Epidermal melanocyte (primary cell): ENCODE measurements around the gene SCMH1.
"Not testable (repeated sequence)": the region's sequence is repeated elsewhere in the genome, so short reads cannot be mapped to it uniquely, and the experiment has no call there.

Source experiments
- DNase-seq: peaks from one replicate; pipeline ENCODE4 v3.0.0; 2011; ENCODE audit warnings: low spot score; ENCODE audit not compliant: insufficient read length

SCMH1 gene

GRCh38 chr1:41158147-41158875 lies 83.8 kb downstream of the SCMH1 start:
- DNase-seq, result no peak

- DNase-seq, result no peak
Measured at GRCh38 chr1:41155105-41155504, 87.0 kb downstream of the SCMH1 start.

- no peak for DNase-seq
Measured at GRCh38 chr1:41153750-41154274, 88.3 kb downstream of the SCMH1 start.

- no peak for DNase-seq
Measured at GRCh38 chr1:41152622-41153044, 89.5 kb downstream of the SCMH1 start.

GRCh38 chr1:41151846-41152245 lies 90.3 kb downstream of the SCMH1 start:
- DNase-seq, result no peak

- no peak for DNase-seq
Measured at GRCh38 chr1:41149570-41149969, 92.5 kb downstream of the SCMH1 start.

GRCh38 chr1:41144285-41144684 lies 97.8 kb downstream of the SCMH1 start:
- DNase-seq, result no peak

GRCh38 chr1:41138549-41138948 lies 103.6 kb downstream of the SCMH1 start:
- no peak for DNase-seq

- no peak for DNase-seq
Measured at GRCh38 chr1:41135196-41135947, 106.7 kb downstream of the SCMH1 start.

- DNase-seq, result not testable (repeated sequence)
Measured at GRCh38 chr1:41134325-41134724, 107.8 kb downstream of the SCMH1 start.

- DNase-seq, result peak; percentile 57
Measured at GRCh38 chr1:41122851-41123518, 119.1 kb downstream of the SCMH1 start.

GRCh38 chr1:41122148-41122547 lies 120.0 kb downstream of the SCMH1 start:
- DNase-seq, result no peak

- DNase-seq, result no peak
Measured at GRCh38 chr1:41118645-41119044, 123.5 kb downstream of the SCMH1 start.

- DNase-seq, result not testable (repeated sequence)
Measured at GRCh38 chr1:41117241-41117640, 124.9 kb downstream of the SCMH1 start.

GRCh38 chr1:41110736-41111135 lies 131.4 kb downstream of the SCMH1 start:
- no peak for DNase-seq

GRCh38 chr1:41110286-41110685 lies 131.8 kb downstream of the SCMH1 start:
- DNase-seq, result no peak

- DNase-seq, result peak; percentile 29
Measured at GRCh38 chr1:41109310-41110197, 132.6 kb downstream of the SCMH1 start.

- no peak for DNase-seq
Measured at GRCh38 chr1:41108696-41109275, 133.3 kb downstream of the SCMH1 start.

- no peak for DNase-seq
Measured at GRCh38 chr1:41103766-41104165, 138.3 kb downstream of the SCMH1 start.

GRCh38 chr1:41102653-41103052 lies 139.5 kb downstream of the SCMH1 start:
- no peak for DNase-seq
